Measurements from ENCODE around the gene GJA3. TPM values are rescaled to one million over a fixed set of nuclear protein-coding genes. Genes with fewer than 3 reads are reported as not detected.

GJA3 gene
- total RNA-seq (under 1 TPM in 1 of 2 donors, not detected in 1; 0.05 TPM), polyA plus RNA-seq (under 1 TPM in 1 of 2 donors, not detected in 1; 0.02 TPM)

DNA sequence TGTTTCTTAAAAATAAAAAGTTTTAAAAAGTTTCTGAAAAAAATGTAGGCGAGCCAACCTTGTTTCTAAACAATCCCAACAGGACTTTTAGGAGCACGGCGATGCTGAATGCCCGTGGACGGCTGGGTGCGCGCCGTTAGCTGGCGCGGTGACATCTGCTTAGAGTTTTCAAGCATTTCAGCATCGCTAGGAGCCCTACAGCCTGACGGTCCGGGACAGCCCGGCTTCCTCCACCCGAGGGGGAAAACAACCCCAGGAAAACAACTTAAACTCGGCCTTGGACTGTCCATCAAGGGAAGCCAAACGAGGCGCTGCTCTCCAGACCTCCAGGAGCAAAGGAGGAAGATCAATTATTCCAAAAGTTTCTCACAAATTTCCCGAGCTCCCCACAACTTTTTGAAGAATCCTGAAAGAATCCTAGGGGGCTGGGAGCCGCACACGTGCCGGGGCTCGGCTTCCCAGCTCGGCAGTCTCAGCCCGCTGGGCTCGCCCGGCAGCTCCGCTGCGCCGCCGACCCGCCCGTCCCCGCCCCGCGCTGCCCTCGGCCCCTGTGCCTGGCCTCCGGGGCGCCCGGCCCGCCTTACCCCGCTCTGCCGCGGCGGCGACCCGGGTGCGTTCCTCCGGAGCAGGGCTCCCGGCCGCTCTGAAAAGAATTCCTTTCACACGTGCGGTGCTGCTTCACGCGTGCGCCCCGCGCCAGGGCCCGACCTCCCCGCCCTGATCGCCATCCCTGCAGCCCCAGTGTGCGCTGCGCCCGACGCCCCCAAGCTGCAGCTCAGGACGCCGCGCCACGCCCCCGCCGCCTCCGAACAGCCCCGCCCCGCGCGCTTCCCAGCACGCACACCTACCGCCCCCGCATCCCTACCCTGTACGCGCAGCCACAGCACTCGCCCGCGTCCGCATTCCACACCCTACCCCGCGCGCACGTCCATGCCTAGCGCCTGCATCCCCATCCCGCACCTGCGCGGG is at the start of gene GJA3:
Gene GJA3, minus strand, starts transcription at position 747 of the 969 bp plus-strand sequence. CDS start 17,764 bp downstream, outside the sequence.
- Histone ChIP-seq H3K36me3 (ENCODE audit: control insufficient read depth in 4 of 4, insufficient read depth in 3 of 4, low read depth in 1 of 4, low read length in 3 of 4) (no peaks in the 10 kb centered on the region), H3K4me3 (ENCODE audit: low read depth in 1 of 3, low read length in 3 of 3) (peak within 1 kb of the TSS in 1 of 3 donors; percentile 71), H3K9me3 (ENCODE audit: control insufficient read depth in 4 of 4, low read length in 3 of 4) (no peaks in the 10 kb centered on the region), H3K27me3 (ENCODE audit: control insufficient read depth in 4 of 4, insufficient read depth in 4 of 4, low read length in 3 of 4) (peaks cover 0 to 21% (median 6%) of the 10 kb centered on the region in 4 donors), H3K9ac (ENCODE audit: low read depth in 1 of 2, low read length in 2 of 2) (no peak within 1 kb of the TSS), H3K4me1 (ENCODE audit: control insufficient read depth in 4 of 4, insufficient read depth in 4 of 4, low read length in 3 of 4) (peaks cover 6 to 19% (median 15%) of the 10 kb centered on the region in 4 donors), H3K27ac (ENCODE audit: low read depth in 1 of 2, low read length in 2 of 2) (no peak within 1 kb of the TSS)
- peak; percentile 41 for DNase-seq (ENCODE audit: low spot score)
- 2% methylated on average over 93 of the region's 93 CpGs for WGBS
- no peak for TF ChIP-seq NR2F2 (IDR thresholded peaks at IDR 0.05)
- TF ChIP-seq EGR1 (IDR thresholded peaks at IDR 0.05; ENCODE audit: low read depth in 2 of 2) = peak in 1 of 2 donors; percentile 59

DNA sequence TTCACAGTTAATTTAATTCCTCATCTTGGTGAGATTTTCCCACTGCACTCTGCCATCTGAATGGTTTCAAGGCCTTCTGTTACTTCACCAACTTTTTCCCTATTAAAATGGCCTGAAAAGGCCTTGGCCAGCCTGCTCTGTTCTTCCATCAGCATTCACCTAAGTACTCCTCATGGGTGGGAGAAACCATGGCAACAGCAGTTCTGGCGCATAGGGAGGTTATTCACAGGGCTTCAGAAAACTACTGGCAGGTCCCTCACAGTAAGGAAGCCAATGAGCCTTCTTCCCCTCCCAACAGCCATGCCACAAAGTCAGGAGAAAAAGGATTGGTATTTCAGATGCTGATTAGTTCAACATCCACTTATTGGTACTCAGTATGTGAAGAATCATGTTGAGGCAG is 49.1 kb upstream of the GJA3 start:
- WGBS = 89% methylated on average over 1 of the region's 1 CpG
- no peaks in the 10 kb centered on the region for H3K4me1 ChIP-seq (ENCODE audit: control insufficient read depth in 4 of 4, insufficient read depth in 4 of 4, low read length in 3 of 4)
- no peaks in the 10 kb centered on the region for H3K27me3 ChIP-seq (ENCODE audit: control insufficient read depth in 4 of 4, insufficient read depth in 4 of 4, low read length in 3 of 4)
- H3K9me3 ChIP-seq (ENCODE audit: control insufficient read depth in 4 of 4, low read length in 3 of 4) = no peaks in the 10 kb centered on the region
- no peaks in the 10 kb centered on the region for H3K36me3 ChIP-seq (ENCODE audit: control insufficient read depth in 4 of 4, insufficient read depth in 3 of 4, low read depth in 1 of 4, low read length in 3 of 4)
- no peak for DNase-seq (ENCODE audit: low spot score)
- no peak overlapping the region for H3K9ac ChIP-seq (ENCODE audit: low read depth in 1 of 2, low read length in 2 of 2)
- H3K27ac ChIP-seq (ENCODE audit: low read depth in 1 of 2, low read length in 2 of 2) = no peak overlapping the region
- H3K4me3 ChIP-seq (ENCODE audit: low read depth in 1 of 3, low read length in 3 of 3) = no peak overlapping the region
- TF ChIP-seq, protein P1, sequence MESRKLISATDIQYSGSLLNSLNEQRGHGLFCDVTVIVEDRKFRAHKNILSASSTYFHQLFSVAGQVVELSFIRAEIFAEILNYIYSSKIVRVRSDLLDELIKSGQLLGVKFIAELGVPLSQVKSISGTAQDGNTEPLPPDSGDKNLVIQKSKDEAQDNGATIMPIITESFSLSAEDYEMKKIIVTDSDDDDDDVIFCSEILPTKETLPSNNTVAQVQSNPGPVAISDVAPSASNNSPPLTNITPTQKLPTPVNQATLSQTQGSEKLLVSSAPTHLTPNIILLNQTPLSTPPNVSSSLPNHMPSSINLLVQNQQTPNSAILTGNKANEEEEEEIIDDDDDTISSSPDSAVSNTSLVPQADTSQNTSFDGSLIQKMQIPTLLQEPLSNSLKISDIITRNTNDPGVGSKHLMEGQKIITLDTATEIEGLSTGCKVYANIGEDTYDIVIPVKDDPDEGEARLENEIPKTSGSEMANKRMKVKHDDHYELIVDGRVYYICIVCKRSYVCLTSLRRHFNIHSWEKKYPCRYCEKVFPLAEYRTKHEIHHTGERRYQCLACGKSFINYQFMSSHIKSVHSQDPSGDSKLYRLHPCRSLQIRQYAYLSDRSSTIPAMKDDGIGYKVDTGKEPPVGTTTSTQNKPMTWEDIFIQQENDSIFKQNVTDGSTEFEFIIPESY (IDR thresholded peaks at IDR 0.05) = no peak
- TF ChIP-seq YY1 (IDR thresholded peaks at IDR 0.05) (no peak), FOXA2 (IDR thresholded peaks at IDR 0.05) (no peak), NR2F2 (IDR thresholded peaks at IDR 0.05) (no peak), SP1 (IDR thresholded peaks at IDR 0.05) (no peak), HNF4A (conservative IDR thresholded peaks at IDR 0.05) (no peak), GABPA (IDR thresholded peaks at IDR 0.05 in 1 of 2, conservative IDR thresholded peaks at IDR 0.05 in 1 of 2) (no peak), HNF4G (IDR thresholded peaks at IDR 0.05) (no peak), TAF1 (conservative IDR thresholded peaks at IDR 0.05) (no peak), JUND (IDR thresholded peaks at IDR 0.05) (no peak), RAD21 (IDR thresholded peaks at IDR 0.05) (no peak)
- TF ChIP-seq, protein P2, sequence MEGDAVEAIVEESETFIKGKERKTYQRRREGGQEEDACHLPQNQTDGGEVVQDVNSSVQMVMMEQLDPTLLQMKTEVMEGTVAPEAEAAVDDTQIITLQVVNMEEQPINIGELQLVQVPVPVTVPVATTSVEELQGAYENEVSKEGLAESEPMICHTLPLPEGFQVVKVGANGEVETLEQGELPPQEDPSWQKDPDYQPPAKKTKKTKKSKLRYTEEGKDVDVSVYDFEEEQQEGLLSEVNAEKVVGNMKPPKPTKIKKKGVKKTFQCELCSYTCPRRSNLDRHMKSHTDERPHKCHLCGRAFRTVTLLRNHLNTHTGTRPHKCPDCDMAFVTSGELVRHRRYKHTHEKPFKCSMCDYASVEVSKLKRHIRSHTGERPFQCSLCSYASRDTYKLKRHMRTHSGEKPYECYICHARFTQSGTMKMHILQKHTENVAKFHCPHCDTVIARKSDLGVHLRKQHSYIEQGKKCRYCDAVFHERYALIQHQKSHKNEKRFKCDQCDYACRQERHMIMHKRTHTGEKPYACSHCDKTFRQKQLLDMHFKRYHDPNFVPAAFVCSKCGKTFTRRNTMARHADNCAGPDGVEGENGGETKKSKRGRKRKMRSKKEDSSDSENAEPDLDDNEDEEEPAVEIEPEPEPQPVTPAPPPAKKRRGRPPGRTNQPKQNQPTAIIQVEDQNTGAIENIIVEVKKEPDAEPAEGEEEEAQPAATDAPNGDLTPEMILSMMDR (IDR thresholded peaks at IDR 0.05; ENCODE audit: low read depth, low read length, missing input control) = no peak
- TF ChIP-seq, protein P3, sequence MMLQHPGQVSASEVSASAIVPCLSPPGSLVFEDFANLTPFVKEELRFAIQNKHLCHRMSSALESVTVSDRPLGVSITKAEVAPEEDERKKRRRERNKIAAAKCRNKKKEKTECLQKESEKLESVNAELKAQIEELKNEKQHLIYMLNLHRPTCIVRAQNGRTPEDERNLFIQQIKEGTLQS (IDR thresholded peaks at IDR 0.05) = no peak
- TF ChIP-seq, protein P4, sequence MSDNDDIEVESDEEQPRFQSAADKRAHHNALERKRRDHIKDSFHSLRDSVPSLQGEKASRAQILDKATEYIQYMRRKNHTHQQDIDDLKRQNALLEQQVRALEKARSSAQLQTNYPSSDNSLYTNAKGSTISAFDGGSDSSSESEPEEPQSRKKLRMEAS (IDR thresholded peaks at IDR 0.05) = no peak
